Measurements from ENCODE around the gene FLACC1.

The FLACC1 gene

GRCh38 chr2:201275069-201275468, 82.1 kb downstream of the FLACC1 start:
- no peak for DNase-seq

- no peak for DNase-seq
Observed at GRCh38 chr2:201273330-201273983, 83.7 kb downstream of the FLACC1 start.

- DNase-seq: no peak
Observed at GRCh38 chr2:201271917-201272316, 85.2 kb downstream of the FLACC1 start.

- DNase-seq: no peak
Observed at GRCh38 chr2:201270293-201271001, 86.7 kb downstream of the FLACC1 start.

GRCh38 chr2:201269764-201270163, 87.4 kb downstream of the FLACC1 start:
- no peak for DNase-seq

GRCh38 chr2:201267278-201268030, 89.7 kb downstream of the FLACC1 start:
- DNase-seq: no peak

- no peak for DNase-seq
Observed at GRCh38 chr2:201266629-201267028, 90.5 kb downstream of the FLACC1 start.

- DNase-seq: no peak
Observed at GRCh38 chr2:201264472-201265173, 92.5 kb downstream of the FLACC1 start.

GRCh38 chr2:201263779-201264178, 93.4 kb downstream of the FLACC1 start:
- no peak for DNase-seq

GRCh38 chr2:201262718-201263117, 94.4 kb downstream of the FLACC1 start:
- no peak for DNase-seq

GRCh38 chr2:201261906-201262305, 95.2 kb downstream of the FLACC1 start:
- no peak for DNase-seq

- DNase-seq: no peak
Observed at GRCh38 chr2:201261471-201261870, 95.7 kb downstream of the FLACC1 start.

GRCh38 chr2:201260302-201260800, 96.8 kb downstream of the FLACC1 start, which contains the start of gene CASP8:
Gene CASP8, plus strand, starts transcription at chr2:201260536. Its CDS starts 5,951 bp downstream, at chr2:201266487.
- DNase-seq: no peak

GRCh38 chr2:201258666-201259615, 98.2 kb downstream of the FLACC1 start:
- DNase-seq: no peak

GRCh38 chr2:201257956-201258665, 99.0 kb downstream of the FLACC1 start:
- peak; percentile 73 for DNase-seq

GRCh38 chr2:201257381-201257955, 99.7 kb downstream of the FLACC1 start:
- peak; percentile 68 for DNase-seq

GRCh38 chr2:201256082-201256481, 101.1 kb downstream of the FLACC1 start:
- DNase-seq: no peak

- DNase-seq: no peak
Observed at GRCh38 chr2:201255408-201256033, 101.6 kb downstream of the FLACC1 start.

- DNase-seq: peak; percentile 54
Observed at GRCh38 chr2:201254081-201254730, 102.9 kb downstream of the FLACC1 start.

- DNase-seq: no peak
Observed at GRCh38 chr2:201250741-201251140, 106.4 kb downstream of the FLACC1 start.

Measured in islet precursor cell (in vitro differentiated cells).